Suprapubic skin (tissue), 4 donors: Measurements from ENCODE around the gene CYP4F22. TPM values are rescaled to one million over a fixed set of nuclear protein-coding genes. Genes with fewer than 3 reads are reported as not detected.
"Not testable (repeated sequence)": the region's sequence is repeated elsewhere in the genome, so short reads cannot be mapped to it uniquely, and the experiment has no call there.

Experiments
- DNase-seq, 2 donors: peaks; one replicate each; pipeline ENCODE4 v3.0.0-alpha.2; 2019; ENCODE audit warnings: low spot score in 2 of 2
- H3K27ac ChIP-seq: fragments of 200-600 bp; sonication (generic); one replicate; pipeline ENCODE4 v1.5.1; 2019
- H3K27me3 ChIP-seq: fragments of 200-600 bp; sonication (generic); one replicate; pipeline ENCODE4 v1.5.1; 2019
- H3K36me3 ChIP-seq: fragments of 200-600 bp; sonication (generic); one replicate; pipeline ENCODE4 v1.5.1; 2019
- H3K4me1 ChIP-seq: fragments of 200-600 bp; sonication (generic); one replicate; pipeline ENCODE4 v1.5.1; 2019
- H3K4me3 ChIP-seq: fragments of 200-600 bp; sonication (generic); one replicate; pipeline ENCODE4 v1.5.1; 2019; ENCODE audit warnings: mild to moderate bottlenecking
- H3K9me3 ChIP-seq: fragments of 200-600 bp; sonication (generic); one replicate; pipeline ENCODE4 v1.5.1; 2019
- CTCF ChIP-seq, 2 donors: fragments of 200-600 bp in 1 of 2; fragments of 450-650 bp in 1 of 2; sonication (generic) in 1 of 2; IDR thresholded peaks; one replicate each; pipeline ENCODE4 v1.5.1; 2016 to 2019; ENCODE audit warnings: antibody characterized with exemption in 2 of 2, mild to moderate bottlenecking in 1 of 2, moderate library complexity in 1 of 2
- EP300 ChIP-seq: sonication (generic); formaldehyde crosslinking; IDR thresholded peaks from one replicate; pipeline ENCODE4 v1.6.1; 2017; ENCODE audit warnings: antibody characterized with exemption
- POLR2A ChIP-seq, 2 donors: fragments of 450-650 bp; IDR thresholded peaks; one replicate each; pipeline ENCODE4 v1.6.1; 2017; ENCODE audit warnings: antibody characterized with exemption in 2 of 2, mild to moderate bottlenecking in 2 of 2, moderate library complexity in 2 of 2
- POLR2AphosphoS5 ChIP-seq, 3 donors: sonication (generic); formaldehyde crosslinking; IDR thresholded peaks; one replicate each; pipeline ENCODE4 v1.6.1; 2017; ENCODE audit warnings: antibody characterized with exemption in 3 of 3
- WGBS: methylation state at CpG from one replicate; pipeline ENCODE4 v1.1.5; 2018; 5-methylcytosine and 5-hydroxymethylcytosine counted together
- total RNA-seq, 4 donors: library from RNA; depleted of rRNA; stranded (reverse); fragments of >200 nt; gene quantifications; one replicate each; pipeline ENCODE4 v1.1.0, GENCODE V29; 2016

Gene CYP4F22
- total RNA-seq, 4 donors from 2014 or later: 26.0 to 77.7 (median 55.5) TPM

DNA sequence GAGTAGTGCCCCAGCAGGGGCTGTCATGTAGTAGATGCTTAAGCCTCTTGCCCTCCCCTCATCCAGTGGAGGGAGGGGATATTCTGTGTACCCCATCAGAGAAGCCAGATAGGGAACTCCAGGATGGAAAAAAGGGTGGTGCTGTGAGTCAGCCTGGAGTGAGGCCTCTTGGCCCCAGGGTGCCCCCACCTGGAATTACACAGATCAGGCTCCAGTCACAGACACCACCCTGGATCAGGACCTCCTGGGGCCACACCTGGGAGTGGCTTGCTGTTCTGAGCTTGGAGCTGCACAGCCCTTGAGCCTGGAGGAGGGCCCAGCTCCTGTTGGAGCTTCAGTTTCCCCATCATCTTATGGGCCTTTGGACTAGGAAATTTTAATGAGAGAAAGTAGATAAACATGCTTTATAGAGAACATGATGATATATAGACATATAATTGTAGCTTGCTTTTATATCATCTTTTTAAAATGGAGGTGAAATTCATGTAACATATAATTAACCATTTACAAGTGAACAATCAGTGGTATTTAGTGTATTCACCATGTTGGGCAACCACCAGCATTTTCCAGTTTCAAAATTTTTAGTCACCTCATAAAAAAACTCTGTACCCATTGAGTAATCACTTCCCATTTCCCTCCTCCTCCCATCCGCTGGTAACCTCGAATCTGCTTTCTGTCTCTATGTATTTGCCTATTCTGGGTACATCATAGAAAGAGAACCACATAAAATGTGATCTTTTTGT, 24.6 kb downstream of the CYP4F22 start:
- no peak overlapping the region for H3K27ac ChIP-seq
- no peaks in the 10 kb centered on the region for H3K36me3 ChIP-seq
- no peak for TF ChIP-seq POLR2A (IDR thresholded peaks at IDR 0.05)
- 39% methylated on average over 2 of the region's 2 CpGs for WGBS
- no peak overlapping the region for H3K4me3 ChIP-seq
- H3K27me3 ChIP-seq: peaks cover 19% of the 10 kb centered on the region
- H3K9me3 ChIP-seq: no peaks in the 10 kb centered on the region
- no peaks in the 10 kb centered on the region for H3K4me1 ChIP-seq
- DNase-seq: no peak

DNA sequence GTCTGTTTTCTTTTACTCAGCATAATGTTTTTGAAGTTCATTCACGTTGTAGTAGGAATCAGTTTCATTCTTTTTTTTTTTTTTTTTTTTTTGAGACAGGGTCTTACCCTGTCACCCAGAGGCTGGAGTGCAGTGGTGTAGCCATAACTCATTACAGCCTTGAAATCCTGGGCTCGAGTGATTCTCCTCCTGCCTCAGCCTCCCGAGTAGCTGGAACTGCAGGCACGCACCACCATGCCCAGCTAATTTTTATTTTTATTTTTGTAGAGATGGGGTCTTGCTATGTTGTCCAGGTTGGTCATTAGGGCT, 25.2 kb downstream of the CYP4F22 start:
- WGBS: 72% methylated on average over 4 of the region's 4 CpGs
- not testable (repeated sequence) for H3K27ac ChIP-seq, H3K36me3 ChIP-seq, H3K4me1 ChIP-seq, DNase-seq, H3K4me3 ChIP-seq, H3K9me3 ChIP-seq
- H3K27me3 ChIP-seq: peaks cover 19% of the 10 kb centered on the region

- Histone ChIP-seq H3K4me3 (no peak overlapping the region), H3K36me3 (no peaks in the 10 kb centered on the region), H3K27ac (no peak overlapping the region), H3K27me3 (peaks cover 19% of the 10 kb centered on the region), H3K4me1 (no peaks in the 10 kb centered on the region), H3K9me3 (peaks cover 4% of the 10 kb centered on the region)
- WGBS: 69% methylated on average over 6 of the region's 6 CpGs
- TF ChIP-seq CTCF (IDR thresholded peaks at IDR 0.05) (no peak), POLR2A (IDR thresholded peaks at IDR 0.05) (no peak), POLR2AphosphoS5 (IDR thresholded peaks at IDR 0.05) (no peak), EP300 (no peak)
- DNase-seq: no peak
Measured at GRCh38 chr19:15534957-15535864, 26.9 kb downstream of the CYP4F22 start.

GRCh38 chr19:15536350-15536749, 28.0 kb downstream of the CYP4F22 start:
- 59% methylated on average over 4 of the region's 4 CpGs for WGBS
- Histone ChIP-seq H3K36me3 (no peaks in the 10 kb centered on the region), H3K4me3 (no peak overlapping the region), H3K4me1 (no peaks in the 10 kb centered on the region), H3K9me3 (peaks cover 4% of the 10 kb centered on the region), H3K27ac (no peak overlapping the region), H3K27me3 (peaks cover 19% of the 10 kb centered on the region)
- TF ChIP-seq POLR2A (IDR thresholded peaks at IDR 0.05): no peak
- no peak for TF ChIP-seq EP300
- TF ChIP-seq POLR2AphosphoS5 (IDR thresholded peaks at IDR 0.05): no peak
- no peak for TF ChIP-seq CTCF (IDR thresholded peaks at IDR 0.05)
- DNase-seq: no peak

DNA sequence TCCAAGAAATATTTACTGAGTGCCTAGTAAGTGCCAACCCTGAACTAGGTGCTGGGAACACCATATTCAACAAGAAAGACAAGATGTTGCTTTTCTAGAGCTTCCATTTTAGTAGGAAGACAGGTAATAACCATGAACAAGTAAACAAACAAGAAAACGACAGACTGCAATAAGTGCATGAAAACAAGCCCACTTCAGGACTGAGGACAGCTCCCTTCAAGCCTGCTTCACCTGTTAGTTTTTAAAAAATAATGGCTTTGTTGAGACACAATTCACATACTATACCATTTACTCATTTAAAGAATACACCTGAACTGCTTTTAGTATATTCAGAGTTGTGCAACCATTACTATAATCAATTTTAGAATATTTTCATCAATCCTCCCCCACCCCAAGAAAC, 30.4 kb downstream of the CYP4F22 start:
- Histone ChIP-seq H3K4me1 (no peaks in the 10 kb centered on the region), H3K27me3 (peaks cover 21% of the 10 kb centered on the region), H3K4me3 (no peak overlapping the region), H3K36me3 (no peaks in the 10 kb centered on the region), H3K27ac (no peak overlapping the region), H3K9me3 (peaks cover 4% of the 10 kb centered on the region)
- TF ChIP-seq CTCF (IDR thresholded peaks at IDR 0.05) (no peak), POLR2AphosphoS5 (IDR thresholded peaks at IDR 0.05) (no peak), POLR2A (IDR thresholded peaks at IDR 0.05) (no peak), EP300 (no peak)
- WGBS: 65% methylated on average over 1 of the region's 1 CpG
- no peak for DNase-seq

- H3K4me1 ChIP-seq: no peaks in the 10 kb centered on the region
- no peak overlapping the region for H3K4me3 ChIP-seq
- no peaks in the 10 kb centered on the region for H3K36me3 ChIP-seq
- H3K27ac ChIP-seq: no peak overlapping the region
- H3K27me3 ChIP-seq: peaks cover 21% of the 10 kb centered on the region
- TF ChIP-seq EP300 (no peak), POLR2AphosphoS5 (IDR thresholded peaks at IDR 0.05) (no peak), POLR2A (IDR thresholded peaks at IDR 0.05) (no peak), CTCF (IDR thresholded peaks at IDR 0.05) (no peak)
- peaks cover 4% of the 10 kb centered on the region for H3K9me3 ChIP-seq
- no peak for DNase-seq
Measured at GRCh38 chr19:15539638-15540037, 31.3 kb downstream of the CYP4F22 start.
